A549 (cell line): ENCODE data around the gene GNAI2. TPM values are rescaled to one million over a fixed set of nuclear protein-coding genes. Genes with fewer than 3 reads are reported as not detected.

ENCODE experiments used
- ATAC-seq, 2 experiments: fragments of 200-7000 bp in 1 of 2; fragments of >200 bp in 1 of 2; cut with Nextera tagmentation in 1 of 2; cut with Tn5 transposase in 1 of 2; 3 replicates each; pipeline versions ENCODE4 v1.8.0 to v1.9.1; 2018 to 2020; ENCODE audit warnings: mild to moderate bottlenecking in 1 of 2, moderate library complexity in 1 of 2
- CTCF ChIA-PET: fragments of 300-600 bp; sonication (Branson Sonifier 250); formaldehyde crosslinking; extraction: SDS; loops from one replicate; lab custom pipeline; 2021; ENCODE audit warnings: antibody characterized with exemption, inconsistent platforms; lab: Yijun Ruan, JAX
- POLR2A ChIA-PET: fragments of 350-600 bp; formaldehyde crosslinking; extraction: SDS; loops from one replicate; lab custom pipeline; 2021; ENCODE audit warnings: antibody characterized with exemption, inconsistent platforms; lab: Yijun Ruan, JAX
- DNase-seq, 2 experiments: peaks; one replicate each; pipeline versions ENCODE4 v3.0.0 to v3.0.0-alpha.2; 2011 to 2016; ENCODE audit warnings: low read depth in 1 of 2, low spot score in 1 of 2
- FAIRE-seq: peaks from 2 replicates; lab custom pipeline; 2011; peaks lifted over from hg19 to GRCh38; lab: Jason Lieb, UNC
- H3K27ac ChIP-seq, 2 experiments: fragments of >200 bp; sonication (Bioruptor Twin); formaldehyde crosslinking; 3 replicates each; pipeline ENCODE4 v1.5.1; 2016 to 2017
- H3K4me1 ChIP-seq: fragments of >200 bp; sonication (Bioruptor Twin); formaldehyde crosslinking; 3 replicates; pipeline ENCODE4 v1.6.1; 2016
- H3K4me2 ChIP-seq: fragments of >200 bp; sonication (Bioruptor Twin); formaldehyde crosslinking; 3 replicates; pipeline ENCODE4 v1.6.1; 2016
- H3K4me3 ChIP-seq: fragments of >200 bp; sonication (Bioruptor Twin); formaldehyde crosslinking; 3 replicates; pipeline ENCODE4 v1.5.1; 2016
- H3K9me3 ChIP-seq: fragments of >200 bp; sonication (Bioruptor Twin); formaldehyde crosslinking; 3 replicates; pipeline ENCODE4 v1.6.1; 2016
- CBX2 ChIP-seq: fragments of 200-600 bp; sonication (generic); IDR thresholded peaks from 2 replicates; pipeline ENCODE4 v1.6.1; 2016; ENCODE audit warnings: low read depth, mild to moderate bottlenecking, borderline replicate concordance
- CTCF ChIP-seq: fragments of >200 bp; sonication (Bioruptor Twin); formaldehyde crosslinking; IDR thresholded peaks from 3 replicates; pipeline ENCODE4 v1.5.1; 2016
- FOSB ChIP-seq: fragments of 250-450 bp; sonication (Bioruptor Pico); IDR thresholded peaks from 2 replicates; pipeline ENCODE4 v1.5.0; 2020; ENCODE audit warnings: mild to moderate bottlenecking, moderate library complexity
- FOXS1 ChIP-seq: fragments of 250-450 bp; sonication (Bioruptor Pico); IDR thresholded peaks from 2 replicates; pipeline ENCODE4 v1.5.0; 2020; ENCODE audit warnings: mild to moderate bottlenecking, moderate library complexity
- JUNB ChIP-seq: fragments of >200 bp; sonication (Bioruptor Twin); formaldehyde crosslinking; IDR thresholded peaks from 2 replicates; pipeline ENCODE4 v1.6.1; 2016
- KDM1A ChIP-seq: fragments of 200-600 bp; sonication (generic); IDR thresholded peaks from 2 replicates; pipeline ENCODE4 v1.6.1; 2016; ENCODE audit warnings: low read depth, mild to moderate bottlenecking
- KDM5A ChIP-seq: fragments of 200-600 bp; sonication (generic); IDR thresholded peaks from 2 replicates; pipeline ENCODE4 v1.6.1; 2016; ENCODE audit warnings: antibody characterized with exemption, mild to moderate bottlenecking
- MYC ChIP-seq: IDR thresholded peaks from 2 replicates; pipeline ENCODE4 v1.6.1; 2012; ENCODE audit warnings: mild to moderate bottlenecking, inconsistent platforms, low read length, improper control_type of control experiment, borderline replicate concordance
- NR3C1 ChIP-seq: fragments of >200 bp; sonication (Bioruptor Twin); formaldehyde crosslinking; IDR thresholded peaks from 3 replicates; pipeline ENCODE4 v1.6.1; 2017
- POLR2A ChIP-seq: IDR thresholded peaks from 2 replicates; pipeline ENCODE4 v1.6.1; 2012; ENCODE audit warnings: mild to moderate bottlenecking, low read length
- POLR2AphosphoS2 ChIP-seq: conservative IDR thresholded peaks from 2 replicates; pipeline ENCODE4 v1.6.1; 2012; ENCODE audit warnings: low read length, improper control_type of control experiment, inconsistent platforms
- RARB ChIP-seq: fragments of 250-450 bp; sonication (Bioruptor Pico); IDR thresholded peaks from 2 replicates; pipeline ENCODE4 v1.8.0; 2021; ENCODE audit warnings: mild to moderate bottlenecking, moderate library complexity
- REST ChIP-seq: fragments of 200-600 bp; sonication (generic); IDR thresholded peaks from 2 replicates; pipeline ENCODE4 v1.6.1; 2016; ENCODE audit warnings: antibody characterized with exemption, mild to moderate bottlenecking, moderate library complexity
- RNF2 ChIP-seq: fragments of 200-600 bp; sonication (generic); IDR thresholded peaks from 2 replicates; pipeline ENCODE4 v1.6.1; 2016; ENCODE audit warnings: low read depth, mild to moderate bottlenecking, antibody characterized with exemption, moderate library complexity, borderline replicate concordance
- SREBF2 ChIP-seq: fragments of 450-650 bp; IDR thresholded peaks from 2 replicates; pipeline ENCODE4 v1.6.1; 2014; ENCODE audit warnings: mild to moderate bottlenecking, moderate library complexity
- ZC3H11A ChIP-seq: fragments of 450-650 bp; IDR thresholded peaks from 2 replicates; pipeline ENCODE4 v1.6.1; 2014; ENCODE audit warnings: antibody characterized with exemption, mild to moderate bottlenecking
- ZNF302 ChIP-seq: fragments of 250-450 bp; sonication (Bioruptor Pico); IDR thresholded peaks from 2 replicates; pipeline ENCODE4 v1.9.0; 2021; ENCODE audit warnings: inconsistent platforms, mild to moderate bottlenecking, moderate library complexity
- ZSCAN20 ChIP-seq: fragments of 250-450 bp; sonication (Bioruptor Pico); IDR thresholded peaks from 2 replicates; pipeline ENCODE4 v1.8.0; 2022; ENCODE audit warnings: mild to moderate bottlenecking, moderate library complexity
- WGBS: methylation state at CpG from one replicate; pipeline ENCODE4 v1.1.6; 2017; ENCODE audit errors: missing lambda C conversion rate; 5-methylcytosine and 5-hydroxymethylcytosine counted together
- polyA plus RNA-seq, 4 experiments: library from polyadenylated mRNA; depleted of rRNA in 3 of 4; stranded (reverse); fragments of >200 nt; fragmentation: RNase III in 1 of 4; extraction: RNeasy Plus Mini Kit Qiagen cat#74134 plus additional on column Dnase treatment in 1 of 4; gene quantifications; 2 replicates in 3 of 4; 3 replicates in 1 of 4; pipeline ENCODE4 v1.2.3, GENCODE V29; 2011 to 2017
- TF ChIP-seq, protein P1 (sequence below): fragments of 450-650 bp; IDR thresholded peaks from 2 replicates; pipeline ENCODE4 v1.6.1; 2014; ENCODE audit warnings: antibody characterized with exemption

The GNAI2 gene
- polyA plus RNA-seq, 2 of the 4 experiments (the other 2 are of a cell fraction) = 47.4 to 67.8 TPM

GRCh38 chr3:50203809-50204803 lies 31.9 kb upstream of the GNAI2 start:
- CTCF ChIA-PET = interaction anchor here (0.8 to 4.7 kb wide), 5 partner anchors 11 to 23 kb away, joined by 3 to 46 read pairs (median 7); partner anchors contain the start of gene GNAT1

More at GRCh38 chr3:50203809-50204803, 31.9 kb upstream of the GNAI2 start:
- WGBS = 67% methylated on average over 7 of the region's 12 CpGs
- no peak overlapping the region for H3K27ac ChIP-seq
- FAIRE-seq (no peak), DNase-seq (no peak), ATAC-seq (no peak)
- TF ChIP-seq KDM1A (no peak), CBX2 (no peak), FOSB (CRISPR knock-in tag) (no peak), KDM5A (no peak), POLR2AphosphoS2 (no peak), POLR2A (no peak), CTCF (no peak), ZC3H11A (no peak), JUNB (no peak), REST (no peak), SREBF2 (no peak), ZSCAN20 (CRISPR knock-in tag) (no peak), MYC (no peak), ZNF302 (CRISPR knock-in tag) (no peak), RARB (CRISPR knock-in tag) (no peak), NR3C1 (no peak), FOXS1 (CRISPR knock-in tag) (no peak), RNF2 (no peak)
- TF ChIP-seq, protein P1, sequence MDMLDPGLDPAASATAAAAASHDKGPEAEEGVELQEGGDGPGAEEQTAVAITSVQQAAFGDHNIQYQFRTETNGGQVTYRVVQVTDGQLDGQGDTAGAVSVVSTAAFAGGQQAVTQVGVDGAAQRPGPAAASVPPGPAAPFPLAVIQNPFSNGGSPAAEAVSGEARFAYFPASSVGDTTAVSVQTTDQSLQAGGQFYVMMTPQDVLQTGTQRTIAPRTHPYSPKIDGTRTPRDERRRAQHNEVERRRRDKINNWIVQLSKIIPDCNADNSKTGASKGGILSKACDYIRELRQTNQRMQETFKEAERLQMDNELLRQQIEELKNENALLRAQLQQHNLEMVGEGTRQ = no peak
- H3K4me2 ChIP-seq = no peak overlapping the region
- no peaks in the 10 kb centered on the region; the same call in 2 of the 3 replicates for H3K4me1 ChIP-seq
- POLR2A ChIA-PET = no interaction called here
- H3K9me3 ChIP-seq = no peaks in the 10 kb centered on the region
- no peak overlapping the region for H3K4me3 ChIP-seq
